Measurements from ENCODE around the gene NME4. TPM values are rescaled to one million over a fixed set of nuclear protein-coding genes. Genes with fewer than 3 reads are reported as not detected.

NME4 gene
- total RNA-seq, 1 donor from 2014 or later: 97.2 TPM

GRCh38 chr16:400061-400591, 3.1 kb downstream of the NME4 start:
- no peak overlapping the region for H3K4me3 ChIP-seq (ENCODE audit: low read depth, low read length)
- DNase-seq (ENCODE audit: low read depth): no peak
- no peaks in the 10 kb centered on the region for H3K36me3 ChIP-seq (ENCODE audit: control insufficient read depth, insufficient read depth, low read length)
- no peaks in the 10 kb centered on the region for H3K27me3 ChIP-seq (ENCODE audit: control insufficient read depth, insufficient read depth, low read length)
- no peak for TF ChIP-seq CTCF (IDR thresholded peaks at IDR 0.05; ENCODE audit: insufficient read depth, low read length, poor library complexity, severe bottlenecking)

GRCh38 chr16:401468-402348, 4.7 kb downstream of the NME4 start, which contains the start of gene DECR2:
Gene DECR2, plus strand, starts transcription at chr16:401885. Its CDS starts 79 bp downstream, at chr16:401964.
- TF ChIP-seq CTCF (IDR thresholded peaks at IDR 0.05; ENCODE audit: insufficient read depth, low read length, poor library complexity, severe bottlenecking): peak; percentile 23
- DNase-seq (ENCODE audit: low read depth): no peak

GRCh38 chr16:404971-405486, 8.0 kb downstream of the NME4 start:
- Histone ChIP-seq H3K4me3 (ENCODE audit: low read depth, low read length) (no peak overlapping the region), H3K36me3 (ENCODE audit: control insufficient read depth, insufficient read depth, low read length) (no peaks in the 10 kb centered on the region), H3K27me3 (ENCODE audit: control insufficient read depth, insufficient read depth, low read length) (no peaks in the 10 kb centered on the region)
- TF ChIP-seq CTCF (IDR thresholded peaks at IDR 0.05; ENCODE audit: insufficient read depth, low read length, poor library complexity, severe bottlenecking): no peak
- no peak for DNase-seq (ENCODE audit: low read depth)

More at GRCh38 chr16:401468-402348, 4.7 kb downstream of the NME4 start, which contains the start of gene DECR2:
- Histone ChIP-seq H3K36me3 (ENCODE audit: control insufficient read depth, insufficient read depth, low read length) (no peaks in the 10 kb centered on the region), H3K27me3 (ENCODE audit: control insufficient read depth, insufficient read depth, low read length) (no peaks in the 10 kb centered on the region), H3K4me3 (ENCODE audit: low read depth, low read length) (peak within 1 kb of the TSS; percentile 68)

DNA sequence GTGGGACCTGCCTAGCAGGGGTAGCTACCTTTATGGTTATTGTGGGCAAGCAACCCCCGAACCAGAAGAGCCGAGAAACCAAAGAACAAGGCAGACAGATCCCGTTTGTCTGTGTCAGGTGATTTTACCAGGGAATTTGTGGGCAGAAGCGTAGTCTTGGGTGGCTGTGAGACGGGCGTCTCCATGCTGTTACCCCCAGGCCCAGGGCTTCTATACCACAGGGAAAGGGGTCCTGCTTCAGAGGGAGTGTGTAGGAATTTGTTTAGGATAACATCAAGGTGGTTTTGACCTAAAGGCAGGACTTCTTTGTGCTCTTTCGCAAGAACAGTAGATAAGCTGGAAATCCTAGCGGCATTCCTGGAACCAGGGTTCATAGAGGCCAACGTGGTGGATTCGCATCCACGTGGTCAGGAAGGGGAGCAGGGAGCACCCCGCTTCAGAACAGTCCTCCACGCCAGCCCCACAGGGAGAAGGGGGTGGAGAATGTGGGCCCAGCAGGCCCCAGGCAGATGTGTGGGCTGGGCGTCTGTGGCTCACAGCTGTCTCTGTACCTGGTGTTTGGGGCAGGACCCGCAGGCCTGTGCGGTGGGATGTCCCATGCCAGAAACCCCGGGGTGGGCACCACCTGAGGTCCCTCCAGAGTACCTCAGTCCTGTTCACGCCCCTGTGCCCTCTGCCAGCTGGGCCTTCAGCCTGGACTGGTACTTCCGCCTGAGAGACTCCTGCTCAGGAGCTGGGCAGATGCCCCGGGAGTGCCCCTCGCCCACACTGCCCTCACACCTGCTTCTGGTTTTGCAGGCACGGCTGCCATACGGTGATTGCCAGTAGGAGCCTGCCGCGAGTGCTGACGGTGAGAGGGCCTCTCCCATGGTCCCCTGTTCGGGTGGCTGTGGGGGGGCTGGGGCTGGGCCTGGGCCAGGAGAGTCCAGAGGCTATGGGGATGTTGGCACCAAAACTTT, 8.8 kb downstream of the NME4 start:
- no peak overlapping the region for H3K4me3 ChIP-seq (ENCODE audit: low read depth, low read length)
- DNase-seq (ENCODE audit: low read depth): no peak
- no peaks in the 10 kb centered on the region for H3K27me3 ChIP-seq (ENCODE audit: control insufficient read depth, insufficient read depth, low read length)
- TF ChIP-seq CTCF (IDR thresholded peaks at IDR 0.05; ENCODE audit: insufficient read depth, low read length, poor library complexity, severe bottlenecking): no peak
- H3K36me3 ChIP-seq (ENCODE audit: control insufficient read depth, insufficient read depth, low read length): no peaks in the 10 kb centered on the region

DNA sequence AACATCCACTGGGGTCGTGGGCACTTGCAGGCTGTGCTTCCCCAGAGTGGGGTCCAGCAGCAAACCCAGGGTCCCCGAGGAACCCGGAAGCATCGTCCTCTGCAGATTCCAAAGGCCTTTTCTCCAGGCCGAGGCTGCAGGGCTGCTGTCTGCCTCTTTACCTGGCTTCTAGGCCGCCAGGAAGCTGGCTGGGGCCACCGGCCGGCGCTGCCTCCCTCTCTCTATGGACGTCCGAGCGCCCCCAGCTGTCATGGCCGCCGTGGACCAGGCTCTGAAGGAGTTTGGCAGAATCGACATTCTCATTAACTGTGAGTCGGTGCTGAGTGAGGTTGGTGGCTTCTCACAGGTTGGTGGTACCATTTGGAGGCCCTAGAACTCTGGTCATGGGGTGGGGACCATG, 10.3 kb downstream of the NME4 start:
- no peak overlapping the region for H3K4me3 ChIP-seq (ENCODE audit: low read depth, low read length)
- no peak for TF ChIP-seq CTCF (IDR thresholded peaks at IDR 0.05; ENCODE audit: insufficient read depth, low read length, poor library complexity, severe bottlenecking)
- H3K36me3 ChIP-seq (ENCODE audit: control insufficient read depth, insufficient read depth, low read length): no peaks in the 10 kb centered on the region
- no peak for DNase-seq (ENCODE audit: low read depth)
- H3K27me3 ChIP-seq (ENCODE audit: control insufficient read depth, insufficient read depth, low read length): no peaks in the 10 kb centered on the region
